GM12891 (cell line): ENCODE measurements around the gene AGAP5.

ENCODE experiments used
- POLR2A ChIP-seq: IDR thresholded peaks from 2 replicates; pipeline ENCODE4 v1.6.1; 2011; ENCODE audit warnings: low read depth, low read length, control low read depth
- SPI1 ChIP-seq: IDR thresholded peaks from 2 replicates; pipeline ENCODE4 v1.6.1; 2011; ENCODE audit warnings: low read depth, low read length, control low read depth

DNA sequence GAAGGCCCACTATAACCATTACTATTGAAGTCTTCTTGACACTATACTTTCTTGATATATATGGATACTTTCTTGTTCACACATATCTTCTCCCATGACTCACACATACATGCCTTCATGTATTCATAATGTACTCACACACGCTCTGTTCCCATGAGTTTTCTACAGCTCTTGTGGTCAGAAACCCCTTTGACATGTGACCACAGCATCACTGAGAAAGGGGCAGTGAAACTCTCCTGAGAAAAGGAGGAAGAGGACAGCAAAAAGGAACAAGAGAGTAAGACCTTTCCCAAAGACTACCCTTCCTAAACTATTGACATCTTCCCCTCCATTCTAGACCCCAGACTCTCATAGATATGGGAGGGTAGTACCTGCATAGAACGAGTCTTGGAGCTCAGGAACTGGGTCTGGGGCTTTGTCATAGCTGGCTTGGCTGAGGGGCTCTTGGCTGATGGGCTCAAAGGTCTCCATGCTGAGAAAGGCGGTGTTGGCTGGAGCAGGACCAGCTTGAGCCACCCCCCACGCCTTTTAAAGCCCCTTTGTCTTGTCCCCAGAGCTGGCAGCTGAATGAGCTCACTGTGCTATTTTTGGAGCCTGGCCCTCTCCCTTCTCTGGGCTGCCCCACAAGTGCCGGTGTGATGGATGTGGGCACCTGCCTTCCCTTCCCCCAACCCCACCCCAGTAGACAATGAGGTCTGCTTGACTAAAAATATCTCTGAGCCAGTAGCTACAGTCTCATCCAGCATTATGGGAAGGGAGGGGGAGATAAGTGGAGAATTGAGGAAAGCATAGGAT lies 47.2 kb downstream of the AGAP5 start:
- TF ChIP-seq POLR2A (peak; percentile 56), SPI1 (peak; percentile 85)
